GM19193 (cell line): Measurements from ENCODE around the gene SLC4A11.

Experiments used
- POLR2A ChIP-seq: IDR thresholded peaks from 4 replicates; pipeline ENCODE4 v1.6.1; 2011; ENCODE audit not compliant: insufficient read depth, insufficient read length; ENCODE audit errors: extremely low read depth

Gene SLC4A11

GRCh38 chr20:3255728-3256127 is 16.7 kb upstream of the SLC4A11 start:
- TF ChIP-seq POLR2A: no peak

- TF ChIP-seq POLR2A: no peak
Observed at GRCh38 chr20:3251806-3252205, 12.8 kb upstream of the SLC4A11 start.

GRCh38 chr20:3250091-3250504 is 11.1 kb upstream of the SLC4A11 start:
- no peak for TF ChIP-seq POLR2A

GRCh38 chr20:3248993-3249347 is 10.0 kb upstream of the SLC4A11 start:
- no peak for TF ChIP-seq POLR2A

- TF ChIP-seq POLR2A: no peak
Observed at GRCh38 chr20:3248167-3248992, 9.4 kb upstream of the SLC4A11 start.

GRCh38 chr20:3247638-3248037 is 8.6 kb upstream of the SLC4A11 start:
- no peak for TF ChIP-seq POLR2A

- TF ChIP-seq POLR2A: no peak
Observed at GRCh38 chr20:3246682-3247081, 7.7 kb upstream of the SLC4A11 start.

- no peak for TF ChIP-seq POLR2A
Observed at GRCh38 chr20:3245711-3246110, 6.7 kb upstream of the SLC4A11 start.

- TF ChIP-seq POLR2A: no peak
Observed at GRCh38 chr20:3245156-3245555, 6.2 kb upstream of the SLC4A11 start.

GRCh38 chr20:3244613-3245012 is 5.6 kb upstream of the SLC4A11 start:
- TF ChIP-seq POLR2A: no peak

- no peak for TF ChIP-seq POLR2A
Observed at GRCh38 chr20:3243718-3244358, 4.8 kb upstream of the SLC4A11 start.

- TF ChIP-seq POLR2A: no peak
Observed at GRCh38 chr20:3242172-3242692, 3.2 kb upstream of the SLC4A11 start.

- no peak for TF ChIP-seq POLR2A
Observed at GRCh38 chr20:3240776-3241363, 1.9 kb upstream of the SLC4A11 start.

- no peak for TF ChIP-seq POLR2A
Observed at GRCh38 chr20:3239867-3240775, 1.1 kb upstream of the SLC4A11 start.

GRCh38 chr20:3238616-3239025 is 369 bp downstream of the SLC4A11 start:
- TF ChIP-seq POLR2A: no peak
